HG02759 (cell line): ENCODE data around the gene AP4B1.

Source experiments
- ATAC-seq: cut with Tn5 transposase; IDR thresholded peaks from one replicate; pipeline ENCODE4 v1.9.1; 2021; ENCODE audit warnings: mild to moderate bottlenecking, moderate library complexity; ENCODE audit not compliant: unreplicated experiment

AP4B1 gene

DNA sequence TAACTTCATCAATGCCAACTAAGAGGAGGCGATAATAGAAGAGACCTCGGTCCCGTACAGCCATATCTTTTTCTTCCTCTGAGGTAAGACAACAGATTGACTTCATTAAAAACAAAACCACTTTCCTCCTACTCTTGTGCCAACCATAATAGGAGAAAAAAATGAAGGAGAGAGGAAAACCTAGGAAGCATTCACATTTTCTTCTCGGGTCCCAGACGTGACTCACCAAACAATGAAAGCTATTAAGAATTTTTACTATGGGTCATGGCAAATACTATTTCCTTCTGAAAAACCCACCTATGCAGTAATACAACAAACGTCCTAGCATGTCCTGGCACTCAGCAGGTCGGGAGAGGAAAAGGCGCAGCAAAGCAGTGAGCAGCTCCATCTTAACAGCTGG is 8.6 kb downstream of the AP4B1 start:
- no peak for ATAC-seq

GRCh38 chr1:113895098-113895497 is 9.5 kb downstream of the AP4B1 start:
- ATAC-seq: no peak

- no peak for ATAC-seq
These were observed 11.3 kb downstream of the AP4B1 start for GRCh38 chr1:113893267-113893666.

DNA sequence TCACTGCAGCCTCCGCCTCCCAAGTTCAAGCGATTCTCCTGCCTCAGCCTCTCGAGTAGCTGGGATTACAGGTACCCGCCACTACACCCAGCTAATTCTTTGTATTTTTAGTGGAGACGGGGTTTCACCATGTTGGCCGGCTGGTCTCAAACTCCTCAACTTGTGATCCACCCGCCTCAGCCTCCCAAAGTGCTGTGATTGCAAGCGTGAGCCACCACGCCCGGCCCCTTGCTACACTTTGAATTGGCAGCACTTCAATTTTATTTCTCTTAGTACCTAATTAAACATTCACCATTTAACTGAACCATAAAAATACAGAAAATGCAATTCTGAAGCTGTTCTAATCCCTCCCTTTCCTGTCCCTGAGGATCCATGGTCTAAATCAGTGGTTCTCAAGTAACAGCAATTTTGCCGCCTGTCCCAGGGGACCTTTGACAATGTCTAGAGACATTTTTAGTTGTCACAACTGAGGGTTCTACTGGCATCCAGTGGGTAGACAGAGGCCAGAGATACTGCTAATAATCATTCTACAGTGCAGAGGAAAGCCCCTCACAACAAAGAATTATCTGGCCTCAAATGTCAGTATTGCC is 12.9 kb downstream of the AP4B1 start:
- no peak for ATAC-seq

GRCh38 chr1:113890816-113891215 is 13.8 kb downstream of the AP4B1 start:
- ATAC-seq: no peak

- no peak for ATAC-seq
These were observed 17.0 kb downstream of the AP4B1 start, which contains the start of gene BCL2L15 for GRCh38 chr1:113887402-113888175. Gene BCL2L15, minus strand, starts transcription at chr1:113887581. Its CDS starts 206 bp downstream, at chr1:113887375.

DNA sequence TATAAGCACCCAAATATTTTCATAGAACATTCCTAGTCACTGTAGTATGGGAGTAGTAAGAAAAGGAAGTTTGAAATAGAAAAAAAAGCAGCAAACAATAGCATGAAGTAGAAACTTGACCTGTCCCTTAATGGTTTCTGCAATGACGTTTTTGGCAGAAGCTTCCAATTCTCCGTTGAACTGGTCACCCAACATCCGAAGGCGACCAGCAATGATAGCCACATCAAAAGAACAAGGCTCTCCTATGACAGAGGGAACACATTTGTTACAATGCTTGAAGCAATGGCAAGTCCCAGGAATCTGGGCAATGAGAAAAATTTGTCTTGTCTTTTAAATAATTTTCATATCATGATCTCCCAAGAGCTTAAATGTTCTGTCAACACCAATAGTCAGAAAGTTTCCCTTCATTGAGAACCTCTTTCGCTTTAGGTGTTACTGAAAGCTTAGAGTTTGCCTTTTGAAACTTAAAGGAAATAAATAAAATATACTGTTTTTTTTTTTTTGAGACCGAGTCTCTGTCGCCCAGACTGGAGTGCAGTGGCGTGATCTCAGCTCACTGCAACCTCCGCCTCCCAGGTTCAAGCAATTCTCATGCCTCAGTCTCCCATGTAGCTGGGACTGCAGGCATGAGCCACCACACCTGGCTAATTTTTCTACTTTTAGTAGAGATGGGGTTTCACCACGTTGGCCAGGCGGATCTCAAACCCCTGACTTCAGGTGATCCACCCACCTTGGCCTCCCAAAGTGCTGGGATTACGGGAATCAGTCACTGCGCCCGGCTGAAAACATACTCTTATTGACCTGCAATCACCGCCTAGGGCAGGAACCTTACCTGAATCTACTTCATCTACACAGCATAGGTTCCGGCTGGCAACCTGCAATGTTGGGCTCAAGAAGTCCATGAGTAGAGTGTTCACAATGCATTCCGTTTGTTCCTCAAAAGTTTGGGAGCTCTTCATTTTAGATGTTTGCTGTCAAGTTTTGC is 17.9 kb downstream of the AP4B1 start:
- ATAC-seq: no peak

DNA sequence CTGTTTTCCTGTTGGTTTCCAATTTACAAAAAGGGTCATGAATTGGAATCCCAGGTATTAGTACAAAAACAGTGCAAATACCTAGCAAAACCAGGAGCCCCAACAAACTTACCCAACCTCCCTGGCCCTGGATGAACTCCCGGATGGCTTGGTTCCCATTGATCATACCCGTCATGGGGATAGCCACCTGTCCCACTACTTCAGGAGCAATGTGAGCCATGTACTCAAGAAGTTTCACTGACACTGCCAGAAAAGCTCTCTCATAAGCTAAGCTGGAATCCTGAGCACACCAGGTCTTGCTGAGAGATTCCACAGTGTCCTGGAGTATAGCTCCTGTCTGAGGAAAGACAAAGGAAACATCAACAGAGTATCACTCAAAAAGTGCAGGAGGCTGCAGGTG is 22.9 kb downstream of the AP4B1 start:
- ATAC-seq: no peak

GRCh38 chr1:113879739-113880038 is 24.9 kb downstream of the AP4B1 start:
- no peak for ATAC-seq

DNA sequence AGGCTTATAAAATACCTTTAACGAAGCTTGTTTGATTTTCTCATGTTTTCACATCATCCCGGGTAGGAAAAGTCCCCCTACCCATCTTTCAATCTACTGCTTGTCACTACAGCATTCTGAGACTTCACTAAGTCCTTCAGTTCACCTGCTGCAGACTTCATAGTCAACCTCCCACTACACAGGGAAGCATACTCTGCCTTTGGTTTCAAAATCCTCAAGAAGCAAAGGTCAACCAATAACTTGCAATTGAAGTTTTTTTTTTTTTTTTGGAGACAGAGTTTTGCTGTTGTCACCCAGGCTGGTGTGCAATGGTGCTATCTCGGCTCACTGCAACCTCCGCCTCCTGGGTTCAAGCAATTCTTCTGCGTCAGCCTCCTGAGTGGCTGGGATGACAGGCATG is 28.4 kb downstream of the AP4B1 start:
- no peak for ATAC-seq

- ATAC-seq: peak; percentile 39
These were observed 28.9 kb downstream of the AP4B1 start for GRCh38 chr1:113875714-113876113.

DNA sequence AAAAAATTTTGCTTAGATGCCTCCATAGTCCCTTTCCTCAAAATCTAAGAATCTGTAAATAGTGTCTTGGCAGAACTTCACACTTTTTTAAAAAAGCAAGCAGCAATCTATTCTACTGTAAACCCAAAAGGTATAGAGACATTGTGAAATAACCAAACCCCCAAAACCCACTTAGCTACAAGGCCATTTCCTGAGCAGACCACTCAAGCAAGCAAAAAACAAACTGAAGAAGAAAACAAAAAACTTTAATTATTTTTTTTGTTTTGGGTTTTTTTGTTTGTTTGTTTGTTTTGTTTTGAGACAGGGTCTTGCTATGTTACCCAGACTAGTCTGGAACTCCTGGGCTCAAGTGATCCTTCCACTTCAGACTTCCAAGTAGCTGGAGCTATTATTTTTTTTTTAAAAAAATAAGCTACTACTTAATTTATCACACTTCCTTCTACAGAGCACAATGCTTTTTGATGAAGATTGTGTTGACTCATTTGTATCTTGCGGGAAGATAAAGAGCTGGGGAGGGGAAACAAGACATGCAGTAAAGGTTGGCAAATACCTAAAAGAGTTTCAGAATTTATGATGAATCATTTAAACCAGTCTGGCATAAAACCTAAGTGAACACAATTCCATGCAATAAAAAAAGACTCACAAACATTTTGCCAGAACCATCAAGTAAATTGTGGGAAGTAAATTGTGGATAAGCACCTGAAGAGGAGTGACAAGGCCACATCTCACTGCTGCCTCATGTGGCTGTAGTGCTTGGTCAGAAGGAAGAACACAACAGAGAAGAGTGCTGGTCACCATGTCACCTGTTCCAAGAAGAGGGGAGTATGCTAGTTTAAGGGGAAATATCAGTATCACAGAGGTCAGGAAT is 30.4 kb downstream of the AP4B1 start:
- no peak for ATAC-seq

DNA sequence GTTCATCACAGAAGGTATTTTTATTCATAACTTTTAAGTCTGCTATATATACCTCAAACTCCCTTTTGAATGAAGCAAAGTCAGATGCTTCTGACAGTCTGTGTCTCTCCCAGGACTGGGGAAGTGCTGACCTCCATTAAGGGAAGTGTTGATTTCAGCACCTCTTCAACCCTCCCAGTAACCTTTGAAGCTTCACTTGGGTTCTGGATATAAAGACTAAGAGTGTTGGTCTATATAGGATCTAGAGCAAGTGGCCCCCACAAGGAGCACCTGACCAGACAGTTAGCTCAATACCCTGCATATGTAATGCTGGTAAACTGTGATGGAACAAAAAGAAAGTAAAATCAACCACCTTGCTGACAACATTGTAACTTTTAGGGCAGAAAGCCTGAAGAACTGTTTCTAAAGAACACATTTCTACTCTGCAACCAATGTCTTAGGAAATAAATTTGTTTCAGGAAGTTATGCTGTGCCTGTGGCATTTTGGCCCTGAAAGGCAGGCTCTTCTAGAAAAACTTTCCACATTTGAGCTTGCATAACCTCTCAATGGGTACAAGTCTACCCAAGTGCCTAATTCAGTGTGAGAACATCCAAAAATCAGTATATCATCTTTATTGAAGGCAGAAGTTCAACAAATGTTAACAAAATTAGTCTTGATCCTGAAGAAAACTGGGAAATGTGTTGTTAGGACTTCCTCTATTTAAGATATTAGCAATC is 32.2 kb downstream of the AP4B1 start:
- peak; percentile 7 for ATAC-seq

GRCh38 chr1:113871597-113872113 is 32.9 kb downstream of the AP4B1 start, which contains the start of gene PTPN22:
Gene PTPN22, minus strand, starts transcription at chr1:113871712.
- peak; percentile 92 for ATAC-seq

GRCh38 chr1:113870778-113871177 is 33.8 kb downstream of the AP4B1 start:
- ATAC-seq: no peak

DNA sequence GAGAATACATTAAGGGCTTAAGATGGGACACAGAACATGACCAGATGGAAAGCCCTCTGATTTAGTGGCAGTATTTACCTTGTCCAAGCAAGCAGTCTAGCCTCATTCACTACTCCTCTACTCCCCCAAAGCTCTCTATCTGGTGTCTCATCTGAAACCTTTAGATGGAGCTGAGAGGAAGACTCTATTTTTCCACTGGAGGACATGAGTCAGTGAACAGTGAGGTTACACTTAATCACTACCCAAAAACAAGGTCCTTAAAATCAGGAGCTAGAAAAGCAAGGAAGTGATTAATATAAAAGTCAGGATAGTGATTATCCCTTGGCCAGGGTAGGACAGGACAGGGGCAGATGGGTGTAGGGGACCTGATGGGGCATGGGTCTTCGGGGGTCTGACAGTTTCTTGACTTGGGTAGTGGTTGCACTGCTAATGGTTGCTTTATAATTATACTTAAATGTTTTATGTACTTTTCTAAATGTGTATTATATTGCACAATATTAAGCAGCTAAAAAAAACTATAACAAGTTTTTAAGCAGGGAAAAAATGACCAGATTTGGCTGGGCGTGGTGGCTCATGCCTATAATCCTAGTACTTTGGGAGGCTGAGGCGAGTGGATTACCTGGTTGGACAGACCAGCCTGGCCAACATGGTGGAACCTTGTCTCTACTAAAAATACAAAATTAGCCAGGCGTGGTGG is 36.1 kb downstream of the AP4B1 start:
- ATAC-seq: no peak

GRCh38 chr1:113861641-113862040 is 43.0 kb downstream of the AP4B1 start:
- no peak for ATAC-seq

- ATAC-seq: no peak
These were observed 43.7 kb downstream of the AP4B1 start for GRCh38 chr1:113860891-113861290.
